Measurements from ENCODE around the gene FAM20A. TPM values are rescaled to one million over a fixed set of nuclear protein-coding genes. Genes with fewer than 3 reads are reported as not detected.

Gene FAM20A
- total and polyA plus RNA-seq, 9 of the 15 experiments (the other 6 are each of a cell fraction or from before 2014, with no cell fraction given): 0.07 TPM; not detected in 8

- TF ChIP-seq ATF7 (IDR thresholded peaks at IDR 0.05) (no peak), RHOXF2B (CRISPR knock-in tag; conservative IDR thresholded peaks at IDR 0.05) (no peak), IRF2 (CRISPR knock-in tag; IDR thresholded peaks at IDR 0.05) (no peak), ZNF354B (CRISPR knock-in tag; IDR thresholded peaks at IDR 0.05) (no peak)
These were observed 27.4 kb upstream of the FAM20A start (continued) for GRCh38 chr17:68628576-68628957.

GRCh38 chr17:68627956-68628575, 26.9 kb upstream of the FAM20A start:
- Histone ChIP-seq H3K9ac (ENCODE audit: insufficient read depth in 1 of 2, low read depth in 2 of 2, low read length in 2 of 2) (no peak overlapping the region), H3K4me1 (replicated peaks in 1 of 2; ENCODE audit: control insufficient read depth in 2 of 2, insufficient read depth in 2 of 2, low read length in 2 of 2) (no peaks in the 10 kb centered on the region), H3K4me3 (no peak overlapping the region), H3K27ac (ENCODE audit: extremely low read depth, low read depth, low read length) (no peak overlapping the region), H3K9me1 (ENCODE audit: control insufficient read depth, insufficient read depth, low read length) (no peaks in the 10 kb centered on the region), H2AFZ (ENCODE audit: low read depth, low read length) (no peak overlapping the region), H3K9me3 (replicated peaks; ENCODE audit: control insufficient read depth, insufficient read depth, low read depth, low read length) (no peaks in the 10 kb centered on the region), H3K36me3 (ENCODE audit: control insufficient read depth, insufficient read depth, low read length) (no peaks in the 10 kb centered on the region), H3K79me2 (ENCODE audit: control insufficient read depth, insufficient read depth, low read length) (no peaks in the 10 kb centered on the region), H3K27me3 (ENCODE audit: control insufficient read depth in 2 of 2, insufficient read depth in 2 of 2, low read length in 2 of 2) (peaks cover 5 to 25% of the 10 kb centered on the region in 2 experiments; a peak in 3 of 5 replicates), H3K4me2 (ENCODE audit: insufficient read depth, low read length) (no peak overlapping the region), H4K20me1 (replicated peaks; ENCODE audit: control insufficient read depth, insufficient read depth, low read length) (no peaks in the 10 kb centered on the region)
- BruUV-seq (replicated peaks): no TSS peak
- no peak for ATAC-seq
- FAIRE-seq: no peak
- POLR2A ChIA-PET: interaction anchor here (1.0 kb wide), 1 partner anchor 29 kb away, joined by 3 read pairs; no protein-coding TSS in a partner anchor
- WGBS (ENCODE audit: insufficient coverage, low coverage, missing lambda C conversion rate): 0% methylated on average over 4 of the region's 4 CpGs
- TF ChIP-seq PCBP2 (IDR thresholded peaks at IDR 0.05; ENCODE audit: low read depth, low read length, poor library complexity, severe bottlenecking) (no peak), ETS1 (conservative IDR thresholded peaks at IDR 0.05; ENCODE audit: control insufficient read depth, low read depth, low read length) (no peak), RBM34 (IDR thresholded peaks at IDR 0.05; ENCODE audit: borderline replicate concordance, insufficient read depth, low read length) (no peak), FOXJ2 (tag; IDR thresholded peaks at IDR 0.05) (no peak), ZNF347 (CRISPR knock-in tag; IDR thresholded peaks at IDR 0.05; ENCODE audit: low read depth) (no peak), TRIM25 (IDR thresholded peaks at IDR 0.05; ENCODE audit: borderline replicate concordance) (no peak), TAF15 (IDR thresholded peaks at IDR 0.05; ENCODE audit: low read depth, low read length) (no peak), BCLAF1 (IDR thresholded peaks at IDR 0.05; ENCODE audit: borderline replicate concordance in 1 of 2, control insufficient read depth in 1 of 2, low read depth in 2 of 2, low read length in 1 of 2) (no peak)
- intact Hi-C loops (cut with micrococcal nuclease) (no loop called here), in situ Hi-C loops (cut with MboI) (no loop called here)
- DNase-seq (ENCODE audit: extremely low read depth in 1 of 4, low spot score in 3 of 4): peak in 1 of 4 experiments; percentile 7
- CTCF ChIA-PET (ENCODE audit: low intra/inter-chr PET ratio): no interaction called here

Measured in K562 (cell line).